IPS-NIHi7 (cell line): ENCODE data around the gene TMEM179B.
"Not testable (repeated sequence)": the region's sequence is repeated elsewhere in the genome, so short reads cannot be mapped to it uniquely, and the experiment has no call there.

Experiments
- DNase-seq: peaks from one replicate; pipeline ENCODE4 v3.0.0; 2012; ENCODE audit warnings: mixed read lengths; ENCODE audit errors: extremely low spot score

The TMEM179B gene

GRCh38 chr11:62789576-62789975 is 2.4 kb downstream of the TMEM179B start:
- no peak for DNase-seq

GRCh38 chr11:62791501-62792201 is 4.4 kb downstream of the TMEM179B start, which contains the start of gene TMEM223:
TSS of gene TMEM223 (minus strand) at chr11:62792006. CDS start at chr11:62791994, 12 bp downstream.
- DNase-seq: peak; percentile 93

DNA sequence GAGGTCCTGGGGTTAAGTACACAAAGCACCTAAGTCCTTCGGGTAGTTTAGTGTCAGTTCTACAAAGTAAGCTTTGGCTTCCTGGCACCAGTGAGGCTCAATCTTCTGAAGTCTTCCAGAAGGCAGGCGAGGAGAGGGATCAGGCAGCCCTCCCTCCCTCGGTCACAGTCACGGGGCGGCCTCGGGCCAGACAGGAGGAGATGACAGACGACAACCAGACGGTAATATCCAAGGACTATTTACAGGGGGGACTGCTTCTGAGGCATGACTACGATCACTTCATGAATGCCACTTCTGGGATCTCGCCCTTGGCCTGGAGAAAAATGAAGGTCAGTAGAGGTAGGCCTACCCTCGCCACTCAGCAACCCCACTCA is 5.0 kb downstream of the TMEM179B start:
- DNase-seq: peak; percentile 42

DNA sequence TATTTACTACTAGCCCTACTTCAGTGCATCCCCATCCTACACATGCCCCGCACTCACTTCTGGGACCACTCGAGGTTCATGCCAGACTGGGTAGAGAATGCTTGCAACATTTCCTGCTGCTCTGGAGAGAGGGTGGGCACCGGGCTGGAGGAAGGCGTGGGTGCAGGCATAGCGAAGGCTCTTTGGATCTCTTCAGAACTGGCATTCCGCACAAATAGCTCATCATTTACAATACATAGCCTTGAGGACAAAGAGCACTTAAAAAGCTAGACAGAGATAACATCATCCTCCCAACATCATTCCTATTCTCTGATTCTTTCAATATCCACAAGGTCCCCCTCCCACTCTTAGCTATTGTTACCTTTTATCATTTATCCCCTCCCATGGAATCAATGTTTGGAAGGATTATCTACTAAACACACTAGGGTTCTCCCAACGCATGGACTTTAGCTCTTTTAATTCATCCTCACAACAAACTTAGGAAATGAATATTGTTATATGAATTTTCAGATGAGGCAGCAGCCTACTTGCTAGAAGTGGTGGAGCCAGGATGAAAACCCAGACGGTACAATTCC is 7.1 kb downstream of the TMEM179B start:
- no peak for DNase-seq

GRCh38 chr11:62796281-62796680 is 9.1 kb downstream of the TMEM179B start:
- DNase-seq: no peak

DNA sequence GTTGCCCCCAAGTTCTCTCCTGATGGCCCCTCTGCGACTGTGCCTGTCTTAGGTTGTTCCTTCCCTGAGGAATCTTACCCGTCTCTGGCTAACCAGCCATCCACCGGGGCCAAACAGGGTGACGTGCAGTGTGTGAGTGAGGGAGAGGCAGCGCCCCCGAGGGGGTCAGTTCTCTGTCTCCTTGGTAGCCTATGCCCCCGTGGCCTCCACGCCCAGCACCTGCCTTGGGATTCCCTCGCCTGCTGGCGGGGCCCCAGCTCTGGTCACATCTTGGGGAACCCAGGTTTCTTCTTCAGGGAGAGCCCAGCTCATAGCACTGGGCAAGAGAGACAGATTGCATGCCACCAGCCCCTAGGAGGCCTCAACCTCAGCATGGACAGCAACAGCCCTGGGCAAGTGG is 12.3 kb downstream of the TMEM179B start:
- DNase-seq: no peak

GRCh38 chr11:62801071-62801470 is 13.9 kb downstream of the TMEM179B start:
- DNase-seq: no peak

DNA sequence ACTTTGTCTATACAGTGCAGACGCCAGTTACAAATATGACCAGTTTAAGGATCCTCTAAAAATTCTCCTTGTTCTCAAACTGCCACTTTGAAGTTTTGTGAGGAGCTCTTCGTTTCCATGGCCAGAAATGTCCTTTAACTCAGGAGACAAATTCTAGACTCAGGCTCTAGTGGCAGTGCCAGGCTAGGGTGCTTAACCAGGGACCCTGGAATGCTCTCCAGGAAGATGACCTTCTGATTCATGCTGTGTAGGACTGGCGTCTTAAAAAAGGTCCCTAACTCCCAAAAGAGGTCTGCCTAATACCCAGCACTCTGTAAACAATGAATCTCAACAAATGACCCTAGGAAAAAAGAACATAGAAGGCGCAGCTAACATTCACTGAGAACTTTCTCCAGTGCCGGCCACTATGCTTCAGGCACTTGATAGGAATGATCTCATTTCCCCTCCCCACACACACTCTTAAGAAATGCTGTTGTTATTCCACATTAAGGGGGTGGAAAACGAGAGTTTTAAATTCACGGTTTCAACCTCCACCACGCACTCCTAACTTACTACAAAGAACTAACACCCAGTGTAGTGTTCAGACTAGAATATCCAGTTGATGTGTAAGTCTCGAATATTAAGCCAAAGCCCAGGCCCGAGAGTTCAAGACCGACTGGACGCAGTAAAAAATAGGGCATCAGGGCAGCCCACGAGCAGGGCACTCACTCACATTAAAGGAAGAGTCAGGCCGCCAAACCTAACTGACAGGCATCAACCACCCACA is 17.3 kb downstream of the TMEM179B start:
- DNase-seq: no peak

DNA sequence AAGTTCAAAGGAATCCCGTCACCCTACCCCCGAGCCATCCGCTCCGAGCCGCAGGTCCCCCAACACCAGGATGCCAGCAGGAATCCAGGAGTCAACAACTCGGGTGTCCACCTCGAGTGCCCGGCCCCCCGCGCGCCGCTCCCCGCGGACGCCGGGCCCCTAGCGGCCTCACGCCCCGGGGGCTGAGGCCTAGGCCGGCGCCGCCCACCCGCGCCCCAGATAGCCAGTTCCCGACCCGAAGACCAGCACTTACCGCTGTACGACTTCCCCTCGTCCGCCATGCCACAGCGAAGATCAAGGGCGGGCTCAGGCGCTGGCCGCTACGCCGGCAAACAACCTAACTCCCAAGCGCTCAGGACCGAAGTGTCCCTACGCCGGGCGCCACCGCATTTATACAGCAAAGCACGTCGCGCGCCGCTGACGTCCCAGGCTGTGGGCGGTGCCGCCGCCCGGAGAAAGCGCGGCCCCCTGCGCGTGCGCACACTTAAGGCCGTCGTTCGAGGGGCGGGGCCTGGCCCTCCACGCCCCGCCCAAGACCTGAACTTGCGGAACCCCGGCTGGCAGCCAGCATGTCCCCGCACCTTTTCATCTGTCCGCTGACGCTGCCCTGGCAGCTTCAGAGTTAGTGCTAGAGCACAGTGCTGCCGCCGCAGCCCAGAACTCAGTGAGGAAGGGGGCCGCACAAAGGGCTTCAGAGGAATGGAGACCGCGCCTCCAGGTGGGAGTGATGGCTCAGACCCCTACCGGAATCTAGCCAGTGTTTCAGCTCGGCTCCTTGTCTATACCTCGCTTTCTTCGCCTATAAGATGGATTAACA is 18.1 kb downstream of the TMEM179B start, which contains the start of gene NXF1:
Gene NXF1 (minus strand): TSS at position 365 of the 817 bp plus-strand sequence. CDS start 84 bp downstream, at position 281.
- peak; percentile 98 for DNase-seq

DNA sequence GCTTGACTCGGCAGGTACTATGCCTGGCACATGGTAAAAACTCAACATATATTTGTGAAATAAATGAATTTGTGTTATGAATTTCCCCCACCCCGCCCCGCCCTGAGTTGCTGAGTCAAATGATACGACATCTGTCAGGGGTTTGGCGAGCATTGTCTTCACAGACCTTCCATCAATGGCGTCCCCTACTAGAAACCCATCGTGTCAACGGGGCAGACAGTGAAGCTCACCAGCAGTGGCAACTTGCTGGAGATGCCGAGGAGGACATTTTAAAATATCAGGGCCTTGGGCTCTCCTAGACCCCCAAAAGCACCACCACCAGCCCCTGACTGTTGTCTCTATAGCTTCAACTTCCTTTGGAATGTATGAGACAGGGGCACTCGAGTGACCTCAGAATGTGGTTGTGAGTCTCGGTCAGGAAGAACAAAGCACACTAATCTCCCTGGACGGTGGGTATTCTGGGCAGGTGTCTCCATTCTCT is 18.8 kb downstream of the TMEM179B start:
- peak; percentile 20 for DNase-seq

GRCh38 chr11:62806611-62807121 is 19.5 kb downstream of the TMEM179B start:
- no peak for DNase-seq

DNA sequence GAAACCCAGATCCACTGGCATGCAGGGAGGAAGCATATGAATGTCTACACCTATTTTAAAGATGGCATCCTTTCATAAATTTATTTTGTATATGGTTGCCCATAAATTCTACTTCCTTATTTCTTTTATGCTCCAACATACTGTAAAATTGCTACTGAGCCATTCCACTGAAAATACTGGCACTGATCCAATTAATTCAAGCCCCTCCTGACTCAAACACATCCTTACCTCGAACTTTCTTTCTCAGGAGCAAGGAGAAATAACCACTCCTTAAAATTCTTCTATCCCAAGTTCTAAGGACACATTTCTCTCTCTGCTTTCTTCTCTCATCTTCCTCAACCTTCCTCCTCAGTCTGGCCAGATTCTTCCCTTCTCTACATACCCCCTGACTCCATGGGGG is 23.5 kb downstream of the TMEM179B start:
- no peak for DNase-seq

- DNase-seq: no peak
Observed at GRCh38 chr11:62811659-62812058, 24.5 kb downstream of the TMEM179B start.

GRCh38 chr11:62816557-62816956 is 29.4 kb downstream of the TMEM179B start:
- DNase-seq: no peak

GRCh38 chr11:62817129-62817528 is 29.9 kb downstream of the TMEM179B start:
- no peak for DNase-seq

DNA sequence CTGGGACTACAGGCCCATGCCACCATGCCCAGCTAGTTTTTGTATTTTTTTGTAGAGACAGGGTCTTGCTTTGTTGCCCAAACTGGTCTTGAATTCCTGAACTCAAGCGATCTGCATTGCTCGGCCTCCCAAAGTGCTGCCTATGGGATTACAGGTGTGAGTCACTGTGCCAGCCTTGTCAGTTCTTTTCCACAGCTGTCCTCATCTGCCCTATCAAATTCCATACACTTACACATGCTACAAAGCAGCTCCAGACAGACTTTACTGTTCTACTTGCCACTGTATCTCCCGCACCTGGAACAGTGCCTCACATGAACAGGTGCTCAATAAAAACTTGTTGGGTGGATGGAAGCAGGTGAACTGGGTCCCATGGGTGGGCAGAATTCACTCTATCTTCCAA is 36.5 kb downstream of the TMEM179B start:
- no peak for DNase-seq

DNA sequence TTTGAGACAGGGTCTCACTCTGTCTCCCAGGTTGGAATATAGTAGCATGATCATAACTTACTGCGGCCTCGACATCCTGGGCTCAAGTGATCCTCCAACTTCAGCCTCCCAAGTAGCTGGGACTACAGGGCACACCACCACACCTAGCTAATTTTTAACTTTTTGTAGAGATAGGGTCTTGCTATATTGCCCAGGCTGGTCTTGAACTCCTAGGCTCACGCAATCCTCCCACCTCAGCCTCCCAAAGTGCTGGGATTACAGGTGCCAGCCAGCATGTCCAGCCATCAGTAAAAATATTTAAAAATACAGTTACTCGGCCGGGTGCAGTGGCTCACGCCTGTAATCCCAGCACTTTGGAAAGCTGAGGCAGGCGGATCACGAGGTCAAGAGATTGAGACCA is 40.9 kb downstream of the TMEM179B start:
- not testable (repeated sequence) for DNase-seq

DNA sequence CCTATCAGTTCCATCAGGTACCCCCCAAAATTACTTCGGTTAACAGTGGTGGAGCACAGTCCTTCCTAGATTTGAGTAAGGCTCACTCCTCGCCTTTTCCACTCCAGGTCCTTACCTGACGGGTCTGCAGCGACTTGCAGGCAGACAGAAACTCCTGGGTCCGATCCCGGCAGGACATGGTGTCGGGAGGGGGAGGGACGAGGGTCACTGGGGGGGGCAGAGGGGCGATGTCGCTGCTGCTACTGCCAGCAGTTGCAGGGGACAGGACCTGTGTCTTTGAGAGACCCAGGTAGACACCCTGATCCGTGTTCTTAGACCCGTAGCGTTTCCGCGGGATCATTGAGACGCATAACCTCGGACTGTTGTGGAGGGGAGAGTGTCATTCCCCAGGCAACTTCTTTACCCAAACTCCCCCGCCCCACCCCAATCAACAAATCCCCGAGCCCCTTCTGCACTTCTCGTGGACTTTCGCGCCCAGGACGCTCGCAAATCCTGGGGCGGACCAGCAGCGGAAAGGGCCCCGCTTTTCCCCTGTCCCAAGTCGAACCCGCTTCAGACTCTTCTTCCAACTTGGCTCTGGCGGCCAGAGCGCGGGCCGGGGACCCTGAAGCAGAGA is 43.8 kb downstream of the TMEM179B start:
- DNase-seq: peak; percentile 53

DNA sequence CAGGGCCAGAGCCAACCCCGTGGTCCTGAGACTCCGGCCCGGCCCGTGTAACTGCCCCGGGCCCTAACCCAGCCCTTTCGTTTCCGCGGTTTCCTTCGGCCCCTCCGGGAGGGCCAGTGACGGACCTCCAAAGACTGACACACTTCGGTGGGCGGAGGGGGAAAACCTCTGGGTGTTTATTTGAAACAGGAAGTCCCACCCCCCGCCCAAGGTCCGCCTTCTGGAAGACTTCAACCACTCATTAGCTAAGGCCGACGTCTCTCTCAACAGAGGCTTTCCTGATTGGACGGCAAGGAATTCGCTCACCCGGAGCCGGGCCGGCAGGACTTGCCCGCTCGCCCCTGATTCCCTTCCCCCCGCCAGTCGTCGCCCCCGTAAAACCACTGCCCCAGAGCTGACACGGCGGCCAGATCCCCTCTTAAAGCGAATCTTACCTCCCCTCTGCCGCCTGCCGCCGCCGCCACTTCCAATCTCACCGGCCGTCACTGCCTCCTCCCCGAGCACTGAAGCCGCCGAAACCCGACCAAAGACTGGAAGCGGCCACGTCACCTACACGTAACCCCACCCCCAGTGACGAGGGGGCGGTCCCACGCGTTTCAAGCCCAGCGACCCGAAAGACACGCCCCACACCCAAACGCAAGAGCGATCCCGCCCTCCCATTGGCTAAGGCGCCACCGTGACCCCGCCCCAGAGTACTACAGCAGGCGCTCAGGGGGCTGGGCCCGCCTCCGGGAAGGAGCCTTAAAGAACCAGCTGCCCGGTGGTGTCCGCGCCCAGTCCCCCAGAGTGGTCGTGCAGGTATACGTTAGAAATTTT is 44.5 kb downstream of the TMEM179B start, which contains the start of gene STX5:
Gene STX5 (minus strand): TSS at position 532 of the 816 bp plus-strand sequence. CDS start 808 bp downstream, outside the sequence.
- peak; percentile 95 for DNase-seq
